GM21529 (cell line): Measurements from ENCODE around the gene C11orf86.

Source experiments
- ATAC-seq: cut with Tn5 transposase; IDR thresholded peaks from one replicate; pipeline ENCODE4 v1.9.1; 2021; ENCODE audit not compliant: unreplicated experiment

C11orf86 gene

GRCh38 chr11:67023957-67024353 lies 48.9 kb downstream of the C11orf86 start:
- ATAC-seq, result no peak

DNA sequence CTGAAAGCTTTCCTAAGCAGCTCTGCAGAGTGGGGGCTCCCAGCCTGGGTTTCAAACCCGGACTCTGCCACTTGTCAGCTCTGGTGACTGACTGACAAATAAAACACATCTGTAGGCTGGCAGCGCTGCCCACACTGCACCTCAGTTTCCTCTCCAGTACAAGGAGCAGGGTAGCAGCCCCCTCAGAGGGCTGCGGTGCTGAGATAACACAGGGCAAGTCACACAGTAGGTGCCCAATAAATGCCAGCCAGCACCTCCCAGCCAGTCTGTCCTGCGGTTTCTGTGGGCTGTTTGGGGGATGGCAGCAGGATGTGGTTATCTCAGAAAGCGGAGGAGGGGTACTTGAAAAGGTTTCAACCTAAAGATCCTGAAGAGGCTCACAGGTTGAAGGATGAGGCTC lies 49.3 kb downstream of the C11orf86 start:
- ATAC-seq, result no peak

- ATAC-seq, result no peak
Measured at GRCh38 chr11:67024966-67025365, 49.9 kb downstream of the C11orf86 start.

DNA sequence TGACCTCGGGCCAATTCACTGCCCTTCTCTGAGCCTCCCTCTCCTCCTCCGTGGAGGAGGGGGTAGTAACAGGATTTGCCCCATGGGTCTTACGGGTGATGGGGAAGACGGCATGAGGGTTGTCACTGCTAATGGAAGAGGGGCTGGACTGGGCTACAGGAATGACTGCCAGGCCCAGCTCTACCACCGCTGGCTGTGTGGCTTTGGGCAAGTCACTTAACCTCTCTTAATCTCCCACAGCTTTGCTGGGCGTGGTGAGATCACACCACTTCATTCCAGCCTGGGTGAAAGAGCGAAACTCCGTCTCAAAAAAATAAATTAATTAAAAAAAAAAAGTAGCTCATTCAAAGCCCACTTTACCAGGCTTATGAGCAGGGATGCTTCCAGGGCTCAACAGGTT lies 50.6 kb downstream of the C11orf86 start:
- ATAC-seq, result no peak
